ENCODE results near the gene TENM4.

DNA sequence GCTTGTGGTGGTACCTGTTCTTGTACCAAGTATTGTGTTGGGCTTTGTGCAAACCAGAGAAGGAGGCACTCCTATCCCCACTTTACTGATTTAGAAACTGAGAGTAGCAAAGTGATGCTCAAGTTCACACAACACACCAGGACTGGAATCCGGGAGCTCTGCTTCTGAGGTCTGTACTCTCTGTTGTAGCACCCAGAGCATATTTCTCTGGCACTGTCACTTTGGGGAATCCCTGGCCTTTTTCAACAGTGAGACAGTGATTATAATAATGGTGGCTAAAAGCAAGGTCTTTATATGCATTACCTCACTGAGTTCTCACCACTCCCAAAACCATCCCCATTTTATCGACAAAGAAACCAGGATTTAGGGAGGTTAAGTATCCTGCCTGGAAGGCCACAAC is 362.4 kb downstream of the TENM4 start:
- TF ChIP-seq, protein P1, sequence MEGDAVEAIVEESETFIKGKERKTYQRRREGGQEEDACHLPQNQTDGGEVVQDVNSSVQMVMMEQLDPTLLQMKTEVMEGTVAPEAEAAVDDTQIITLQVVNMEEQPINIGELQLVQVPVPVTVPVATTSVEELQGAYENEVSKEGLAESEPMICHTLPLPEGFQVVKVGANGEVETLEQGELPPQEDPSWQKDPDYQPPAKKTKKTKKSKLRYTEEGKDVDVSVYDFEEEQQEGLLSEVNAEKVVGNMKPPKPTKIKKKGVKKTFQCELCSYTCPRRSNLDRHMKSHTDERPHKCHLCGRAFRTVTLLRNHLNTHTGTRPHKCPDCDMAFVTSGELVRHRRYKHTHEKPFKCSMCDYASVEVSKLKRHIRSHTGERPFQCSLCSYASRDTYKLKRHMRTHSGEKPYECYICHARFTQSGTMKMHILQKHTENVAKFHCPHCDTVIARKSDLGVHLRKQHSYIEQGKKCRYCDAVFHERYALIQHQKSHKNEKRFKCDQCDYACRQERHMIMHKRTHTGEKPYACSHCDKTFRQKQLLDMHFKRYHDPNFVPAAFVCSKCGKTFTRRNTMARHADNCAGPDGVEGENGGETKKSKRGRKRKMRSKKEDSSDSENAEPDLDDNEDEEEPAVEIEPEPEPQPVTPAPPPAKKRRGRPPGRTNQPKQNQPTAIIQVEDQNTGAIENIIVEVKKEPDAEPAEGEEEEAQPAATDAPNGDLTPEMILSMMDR (IDR thresholded peaks at IDR 0.05): no peak
- TF ChIP-seq POLR2A (IDR thresholded peaks at IDR 0.05): no peak
- TF ChIP-seq EP300 (IDR thresholded peaks at IDR 0.05): no peak
- no peak for TF ChIP-seq POLR2AphosphoS5 (IDR thresholded peaks at IDR 0.05)
